Stimulated activated naive B cell treated with anti-CD40 and anti-IgM and Interleukin-4, amounts not matched to agents 10 μg/mL and 1 μg/mL and 100 μg/mL, for 72 hours (primary cell): ENCODE results near the gene BCAM.
"Not testable (repeated sequence)": the region's sequence is repeated elsewhere in the genome, so short reads cannot be mapped to it uniquely, and the experiment has no call there.

Experiments
- ATAC-seq, 2 donors: fragments of 150-1000 bp; cut with Tn5 transposase; replicated peaks; 2 replicates each; pipeline ENCODE4 v1.10.0; 2021; ENCODE audit warnings: moderate library complexity in 1 of 2
- DNase-seq: peaks from one replicate; pipeline ENCODE4 v3.0.0; 2021
- H3K27ac Mint-ChIP-seq: one replicate; pipeline ENCODE4 v1.8.0; 2022; ENCODE audit warnings: mild to moderate bottlenecking, mixed read lengths
- H3K27me3 Mint-ChIP-seq, 2 donors: one replicate each; pipeline ENCODE4 v1.8.0; 2022; ENCODE audit warnings: mixed read lengths in 2 of 2
- H3K36me3 Mint-ChIP-seq, 2 donors: one replicate each; pipeline ENCODE4 v1.8.0; 2022; ENCODE audit warnings: mixed read lengths in 2 of 2, mild to moderate bottlenecking in 1 of 2
- H3K4me1 Mint-ChIP-seq, 2 donors: one replicate each; pipeline ENCODE4 v1.8.0; 2022; ENCODE audit warnings: mixed read lengths in 2 of 2, mild to moderate bottlenecking in 1 of 2
- H3K4me3 Mint-ChIP-seq, 2 donors: one replicate each; pipeline ENCODE4 v1.8.0; 2022; ENCODE audit warnings: mild to moderate bottlenecking in 2 of 2, mixed read lengths in 2 of 2, moderate library complexity in 1 of 2
- H3K9me3 Mint-ChIP-seq, 2 donors: one replicate each; pipeline ENCODE4 v1.8.0; 2022; ENCODE audit warnings: mixed read lengths in 2 of 2, mild to moderate bottlenecking in 1 of 2

Gene BCAM

GRCh38 chr19:44845612-44846454, 36.9 kb downstream of the BCAM start, which contains the start of gene NECTIN2:
NECTIN2 (plus strand) TSS chr19:44846297; CDS start chr19:44846526, 229 bp downstream.
- DNase-seq = peak; percentile 79
- Mint-ChIP-seq H3K9me3 (no peaks in the 10 kb centered on the region), H3K27me3 (peaks cover 31 to 49% of the 10 kb centered on the region in 2 donors), H3K4me3 (peak within 1 kb of the TSS; percentile 85 to 86), H3K27ac (peak within 1 kb of the TSS; percentile 74), H3K36me3 (peaks cover 0 to 1% of the 10 kb centered on the region in 2 donors), H3K4me1 (peaks cover 22 to 25% of the 10 kb centered on the region in 2 donors)
- peak; percentile 67 to 72 for ATAC-seq

- no peaks in the 10 kb centered on the region for H3K9me3 Mint-ChIP-seq
- ATAC-seq = no peak
- H3K4me1 Mint-ChIP-seq = peaks cover 22 to 25% of the 10 kb centered on the region in 2 donors
- H3K27ac Mint-ChIP-seq = peak overlapping the region; percentile 6
- peak overlapping the region; percentile 70 to 86 for H3K4me3 Mint-ChIP-seq
- peaks cover 0 to 1% of the 10 kb centered on the region in 2 donors for H3K36me3 Mint-ChIP-seq
- peaks cover 38 to 55% of the 10 kb centered on the region in 2 donors for H3K27me3 Mint-ChIP-seq
- DNase-seq = no peak
These were observed 37.7 kb downstream of the BCAM start for GRCh38 chr19:44846455-44847143.

- Mint-ChIP-seq H3K27ac (no peak overlapping the region), H3K4me3 (peak overlapping the region; percentile 70 to 86), H3K4me1 (peaks cover 22 to 25% of the 10 kb centered on the region in 2 donors), H3K27me3 (peaks cover 45 to 59% of the 10 kb centered on the region in 2 donors), H3K9me3 (no peaks in the 10 kb centered on the region), H3K36me3 (peaks cover 0 to 1% of the 10 kb centered on the region in 2 donors)
- DNase-seq (no peak), ATAC-seq (no peak)
These were observed 38.5 kb downstream of the BCAM start for GRCh38 chr19:44847144-44848035.

GRCh38 chr19:44848036-44848811, 39.3 kb downstream of the BCAM start:
- no peak overlapping the region for H3K27ac Mint-ChIP-seq
- ATAC-seq (no peak), DNase-seq (no peak)
- no peak overlapping the region for H3K4me3 Mint-ChIP-seq
- H3K27me3 Mint-ChIP-seq = peaks cover 48 to 59% of the 10 kb centered on the region in 2 donors
- H3K36me3 Mint-ChIP-seq = peaks cover 0 to 1% of the 10 kb centered on the region in 2 donors
- no peaks in the 10 kb centered on the region for H3K9me3 Mint-ChIP-seq
- peaks cover 22 to 25% of the 10 kb centered on the region in 2 donors for H3K4me1 Mint-ChIP-seq

- Mint-ChIP-seq H3K9me3 (no peaks in the 10 kb centered on the region), H3K36me3 (peaks cover 0 to 1% of the 10 kb centered on the region in 2 donors), H3K4me1 (peaks cover 22 to 25% of the 10 kb centered on the region in 2 donors), H3K27ac (no peak overlapping the region), H3K27me3 (peaks cover 53 to 63% of the 10 kb centered on the region in 2 donors), H3K4me3 (no peak overlapping the region)
- DNase-seq (no peak), ATAC-seq (no peak)
These were observed 40.0 kb downstream of the BCAM start for GRCh38 chr19:44848812-44849447.

- Mint-ChIP-seq H3K27me3 (peaks cover 48 to 53% of the 10 kb centered on the region in 2 donors), H3K27ac (no peak overlapping the region)
- no peak for ATAC-seq
These were observed 41.8 kb downstream of the BCAM start for GRCh38 chr19:44850641-44851109.

GRCh38 chr19:44851427-44851826, 42.5 kb downstream of the BCAM start:
- H3K27me3 Mint-ChIP-seq = peaks cover 50 to 51% of the 10 kb centered on the region in 2 donors
- no peaks in the 10 kb centered on the region for H3K9me3 Mint-ChIP-seq
- no peak overlapping the region for H3K4me3 Mint-ChIP-seq
- H3K36me3 Mint-ChIP-seq = no peaks in the 10 kb centered on the region
- peak overlapping the region; percentile 10 for H3K27ac Mint-ChIP-seq
- DNase-seq (no peak), ATAC-seq (peak; percentile 25 to 33)
- H3K4me1 Mint-ChIP-seq = peaks cover 9 to 10% of the 10 kb centered on the region in 2 donors

More at GRCh38 chr19:44850641-44851109, 41.8 kb downstream of the BCAM start:
- peaks cover 0 to under 1% of the 10 kb centered on the region in 2 donors for H3K36me3 Mint-ChIP-seq
- no peak overlapping the region for H3K4me3 Mint-ChIP-seq
- no peaks in the 10 kb centered on the region for H3K9me3 Mint-ChIP-seq
- DNase-seq = no peak
- peaks cover 12 to 14% of the 10 kb centered on the region in 2 donors for H3K4me1 Mint-ChIP-seq

GRCh38 chr19:44855606-44856005, 46.7 kb downstream of the BCAM start:
- no peak for ATAC-seq
- H3K9me3 Mint-ChIP-seq = no peaks in the 10 kb centered on the region
- no peaks in the 10 kb centered on the region for H3K4me1 Mint-ChIP-seq
- peaks cover 14 to 36% of the 10 kb centered on the region in 2 donors for H3K27me3 Mint-ChIP-seq
- no peaks in the 10 kb centered on the region for H3K36me3 Mint-ChIP-seq
- H3K4me3 Mint-ChIP-seq = no peak overlapping the region
- H3K27ac Mint-ChIP-seq = no peak overlapping the region
- DNase-seq = no peak

- Mint-ChIP-seq H3K27me3 (peaks cover 9 to 29% of the 10 kb centered on the region in 2 donors), H3K36me3 (no peaks in the 10 kb centered on the region), H3K4me1 (no peaks in the 10 kb centered on the region), H3K9me3 (no peaks in the 10 kb centered on the region), H3K27ac (no peak overlapping the region), H3K4me3 (no peak overlapping the region)
- ATAC-seq (no peak), DNase-seq (no peak)
These were observed 47.6 kb downstream of the BCAM start for GRCh38 chr19:44856421-44857083.

- Mint-ChIP-seq H3K36me3 (no peaks in the 10 kb centered on the region), H3K4me3 (no peak overlapping the region), H3K4me1 (no peaks in the 10 kb centered on the region), H3K27me3 (peaks cover 11 to 19% of the 10 kb centered on the region in 2 donors), H3K9me3 (no peaks in the 10 kb centered on the region), H3K27ac (no peak overlapping the region)
- ATAC-seq (no peak), DNase-seq (no peak)
These were observed 48.9 kb downstream of the BCAM start for GRCh38 chr19:44857837-44858236.

GRCh38 chr19:44861576-44861975, 52.7 kb downstream of the BCAM start:
- H3K27me3 Mint-ChIP-seq = peaks cover 4 to 12% of the 10 kb centered on the region in 2 donors

GRCh38 chr19:44863990-44864389, 55.1 kb downstream of the BCAM start:
- H3K9me3 Mint-ChIP-seq = no peaks in the 10 kb centered on the region
- H3K36me3 Mint-ChIP-seq = no peaks in the 10 kb centered on the region
- no peak overlapping the region for H3K27ac Mint-ChIP-seq
- DNase-seq = no peak
- H3K4me1 Mint-ChIP-seq = no peaks in the 10 kb centered on the region
- H3K4me3 Mint-ChIP-seq = no peak overlapping the region
- peaks cover 2 to 12% of the 10 kb centered on the region in 2 donors for H3K27me3 Mint-ChIP-seq
- ATAC-seq = no peak

More at GRCh38 chr19:44861576-44861975, 52.7 kb downstream of the BCAM start:
- not testable (repeated sequence) for ATAC-seq, H3K9me3 Mint-ChIP-seq, H3K36me3 Mint-ChIP-seq, DNase-seq, H3K4me3 Mint-ChIP-seq, H3K27ac Mint-ChIP-seq, H3K4me1 Mint-ChIP-seq
